PC-3 (cell line): Measurements from ENCODE around the gene UNC119B. TPM values are rescaled to one million over a fixed set of nuclear protein-coding genes. Genes with fewer than 3 reads are reported as not detected.

ENCODE experiments used
- ATAC-seq: fragments of 200-7000 bp; cut with Tn5 transposase; 2 replicates; pipeline ENCODE4 v1.9.1; 2020; ENCODE audit warnings: mild to moderate bottlenecking, moderate library complexity
- BruUV-seq: library from RNA; stranded (reverse); fragments of 400-500 nt; replicated peaks from 2 replicates; lab custom pipeline; 2021; lab: Mats Ljungman, UMichigan
- CTCF ChIA-PET: fragments of 300-600 bp; sonication (Branson Sonifier 250); formaldehyde crosslinking; loops from one replicate; lab custom pipeline; 2022; ENCODE audit warnings: antibody characterized with exemption; lab: Charles Lee
- POLR2A ChIA-PET: fragments of 300-600 bp; sonication (Branson Sonifier 250); formaldehyde crosslinking; loops from one replicate; lab custom pipeline; 2022; ENCODE audit warnings: antibody characterized with exemption; ENCODE audit not compliant: unreplicated experiment; lab: Charles Lee
- DNase-seq: peaks from one replicate; pipeline ENCODE4 v3.0.0-alpha.2; 2015
- H2AFZ ChIP-seq: fragments of 300-600 bp; sonication (generic); 2 replicates; pipeline ENCODE4 v1.6.0; 2016; ENCODE audit warnings: antibody characterized with exemption, low read length
- H3F3A ChIP-seq: fragments of 300-600 bp; sonication (generic); one replicate; pipeline ENCODE4 v1.6.0; 2017; ENCODE audit warnings: antibody characterized with exemption, low read length, control low read depth, mild to moderate bottlenecking; ENCODE audit not compliant: unreplicated experiment
- H3K27ac ChIP-seq: fragments of 300-600 bp; sonication (generic); 2 replicates; pipeline ENCODE4 v1.5.1; 2016; ENCODE audit warnings: mild to moderate bottlenecking, low read length
- H3K27me3 ChIP-seq: fragments of 300-600 bp; sonication (generic); 2 replicates; pipeline ENCODE4 v1.6.1; 2016; ENCODE audit warnings: low read length, mixed read lengths
- H3K36me3 ChIP-seq: fragments of 300-600 bp; sonication (generic); 2 replicates; pipeline ENCODE4 v1.6.1; 2016; ENCODE audit warnings: low read depth, mixed run types, low read length, mixed read lengths
- H3K4me1 ChIP-seq: fragments of 300-600 bp; sonication (generic); 2 replicates; pipeline ENCODE4 v1.5.1; 2016; ENCODE audit warnings: low read length; ENCODE audit not compliant: insufficient read depth
- H3K4me2 ChIP-seq: fragments of 300-600 bp; sonication (generic); 2 replicates; pipeline ENCODE4 v1.6.0; 2016; ENCODE audit warnings: low read length
- H3K4me3 ChIP-seq: fragments of 300-600 bp; sonication (generic); 2 replicates; pipeline ENCODE4 v1.5.1; 2016; ENCODE audit warnings: mild to moderate bottlenecking, low read length, mixed read lengths
- H3K79me2 ChIP-seq: fragments of 300-600 bp; sonication (generic); 2 replicates; pipeline ENCODE4 v1.6.1; 2017; ENCODE audit warnings: low read length, mixed read lengths
- H3K9ac ChIP-seq: fragments of 300-600 bp; sonication (generic); 2 replicates; pipeline ENCODE4 v1.6.0; 2016; ENCODE audit warnings: mild to moderate bottlenecking, low read length
- H3K9me2 ChIP-seq: fragments of 300-600 bp; sonication (generic); replicated peaks from 2 replicates; pipeline ENCODE4 v1.6.1; 2016; ENCODE audit warnings: mixed run types, low read length, mixed read lengths
- H3K9me3 ChIP-seq: fragments of 300-600 bp; sonication (generic); 2 replicates; pipeline ENCODE4 v1.6.1; 2016; ENCODE audit warnings: low read length, mixed read lengths
- H4K20me1 ChIP-seq: fragments of 300-600 bp; sonication (generic); 2 replicates; pipeline ENCODE4 v1.6.1; 2016; ENCODE audit warnings: low read length, mixed read lengths
- EZH2 ChIP-seq: fragments of 300-600 bp; sonication (generic); IDR thresholded peaks from one replicate; pipeline ENCODE4 v1.6.1; 2017; ENCODE audit warnings: antibody characterized with exemption, mild to moderate bottlenecking, low read length; ENCODE audit not compliant: unreplicated experiment
- EZH2phosphoT487 ChIP-seq: fragments of 300-600 bp; sonication (generic); IDR thresholded peaks from 2 replicates; pipeline ENCODE4 v1.6.1; 2018; ENCODE audit warnings: mild to moderate bottlenecking, antibody characterized with exemption, low read length, borderline replicate concordance
- intact Hi-C: fragments of 100-400 bp; cut with micrococcal nuclease; formaldehyde crosslinking; loops from 2 replicates; pipeline ENCODE4 v1.9.0; 2023
- total RNA-seq: library from RNA; depleted of rRNA; stranded (reverse); fragments of >200 nt; gene quantifications from 2 replicates; pipeline ENCODE4 v1.2.3, GENCODE V29; 2014
- TF ChIP-seq, protein P1 (sequence below): fragments of 300-600 bp; sonication (generic); conservative IDR thresholded peaks from 2 replicates; pipeline ENCODE4 v1.5.1; 2017; ENCODE audit warnings: antibody characterized with exemption, low read depth, mild to moderate bottlenecking, low read length

Gene UNC119B
- total RNA-seq, 1 experiment from 2014 or later: 15.9 TPM

DNA sequence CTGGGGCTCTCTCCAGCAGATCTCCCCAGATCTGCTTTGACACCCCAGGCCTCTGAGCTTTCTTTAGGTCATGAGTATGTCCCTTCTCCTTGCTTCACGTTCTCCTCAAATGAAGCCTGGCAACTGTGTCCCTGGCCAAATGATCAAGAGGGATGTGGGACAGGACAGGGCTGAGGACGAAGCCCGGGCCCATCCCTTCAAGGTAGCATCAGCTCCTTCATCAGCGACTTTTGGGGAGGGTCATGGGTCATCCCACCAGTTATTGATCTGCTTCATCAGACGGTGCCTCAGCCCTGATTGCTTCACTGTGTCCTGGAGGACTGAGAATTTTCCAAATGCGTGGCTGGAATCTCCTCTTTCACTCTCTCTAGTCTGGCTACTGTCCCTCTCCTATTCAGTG is 47.7 kb downstream of the UNC119B start:
- no peak overlapping the region for H2AFZ ChIP-seq
- H3K9me3 ChIP-seq: no peaks in the 10 kb centered on the region
- no peaks in the 10 kb centered on the region for H3K79me2 ChIP-seq
- no peaks in the 10 kb centered on the region for H3K27me3 ChIP-seq
- H3F3A ChIP-seq: no peaks in the 10 kb centered on the region
- no peaks in the 10 kb centered on the region for H3K4me1 ChIP-seq
- DNase-seq: no peak
- BruUV-seq: no TSS peak
- ATAC-seq: no peak
- H4K20me1 ChIP-seq: no peaks in the 10 kb centered on the region
- ChIA-PET POLR2A (no interaction called here), CTCF (interaction anchor here (0.6 kb wide), 1 partner anchor 282 kb away, joined by 3 read pairs; no protein-coding TSS in a partner anchor)
- intact Hi-C loops: no loop called here
- H3K4me3 ChIP-seq: no peak overlapping the region
- H3K9me2 ChIP-seq: no peaks in the 10 kb centered on the region
- H3K27ac ChIP-seq: no peak overlapping the region
- H3K4me2 ChIP-seq: no peak overlapping the region
- H3K36me3 ChIP-seq: 0 out of 2 replicates have a peak, but pooled peaks cover 4% of the 10 kb centered on the region
- no peak overlapping the region for H3K9ac ChIP-seq
- no peak for TF ChIP-seq EZH2

DNA sequence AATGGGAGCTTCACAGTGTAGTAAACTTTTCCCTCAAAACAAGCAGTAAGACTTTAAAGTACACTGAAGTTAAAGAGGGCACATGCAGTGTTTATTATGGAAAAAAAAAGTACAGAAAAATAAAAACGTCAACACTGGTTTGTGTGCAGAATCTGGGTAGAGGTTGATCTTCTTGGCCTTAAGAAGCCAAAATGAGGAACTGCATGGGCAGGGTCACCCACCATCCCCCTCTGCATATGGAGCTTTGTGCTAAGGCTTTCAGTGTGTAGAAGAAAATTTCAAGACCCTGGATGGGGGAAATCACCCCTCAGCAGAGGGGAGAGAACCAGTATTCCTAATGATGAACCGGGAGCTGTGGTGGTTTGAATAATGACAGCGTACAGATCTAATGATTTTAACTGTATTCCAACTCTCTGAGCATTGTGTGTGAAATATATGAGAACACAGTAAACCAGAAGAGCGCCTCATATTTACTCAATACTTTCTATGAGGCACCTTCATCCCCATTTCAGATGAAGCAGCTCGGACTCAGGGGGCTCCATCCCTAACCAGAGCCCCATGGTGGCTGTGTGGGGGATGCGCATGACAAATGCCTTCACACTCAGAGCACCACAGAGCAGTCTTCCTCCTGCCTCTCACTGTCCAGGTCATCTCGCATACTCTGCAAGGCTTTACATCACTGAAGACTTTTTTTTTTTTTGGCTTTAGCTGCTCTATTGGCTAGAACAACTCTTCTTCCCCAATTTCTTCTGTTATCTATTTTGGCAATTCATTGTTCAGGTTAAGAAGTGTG is 48.7 kb downstream of the UNC119B start:
- no peaks in the 10 kb centered on the region for H3K9me3 ChIP-seq
- intact Hi-C loops: no loop called here
- POLR2A ChIA-PET: no interaction called here

GRCh38 chr12:120759591-120760348 is 49.5 kb downstream of the UNC119B start:
- Histone ChIP-seq H3K36me3 (peaks cover 15% of the 10 kb centered on the region; the same call in 1 of the 2 replicates), H2AFZ (no peak overlapping the region), H3K4me1 (no peaks in the 10 kb centered on the region), H3F3A (no peaks in the 10 kb centered on the region), H4K20me1 (no peaks in the 10 kb centered on the region), H3K9ac (no peak overlapping the region), H3K27ac (no peak overlapping the region), H3K9me3 (no peaks in the 10 kb centered on the region), H3K4me3 (no peak overlapping the region), H3K9me2 (no peaks in the 10 kb centered on the region), H3K4me2 (no peak overlapping the region), H3K79me2 (no peaks in the 10 kb centered on the region), H3K27me3 (no peaks in the 10 kb centered on the region)
- intact Hi-C loops: no loop called here
- POLR2A ChIA-PET: no interaction called here
- ATAC-seq (no peak), DNase-seq (no peak)
- CTCF ChIA-PET: no interaction called here
- no TSS peak for BruUV-seq
- TF ChIP-seq EZH2phosphoT487: no peak
- TF ChIP-seq, protein P1, sequence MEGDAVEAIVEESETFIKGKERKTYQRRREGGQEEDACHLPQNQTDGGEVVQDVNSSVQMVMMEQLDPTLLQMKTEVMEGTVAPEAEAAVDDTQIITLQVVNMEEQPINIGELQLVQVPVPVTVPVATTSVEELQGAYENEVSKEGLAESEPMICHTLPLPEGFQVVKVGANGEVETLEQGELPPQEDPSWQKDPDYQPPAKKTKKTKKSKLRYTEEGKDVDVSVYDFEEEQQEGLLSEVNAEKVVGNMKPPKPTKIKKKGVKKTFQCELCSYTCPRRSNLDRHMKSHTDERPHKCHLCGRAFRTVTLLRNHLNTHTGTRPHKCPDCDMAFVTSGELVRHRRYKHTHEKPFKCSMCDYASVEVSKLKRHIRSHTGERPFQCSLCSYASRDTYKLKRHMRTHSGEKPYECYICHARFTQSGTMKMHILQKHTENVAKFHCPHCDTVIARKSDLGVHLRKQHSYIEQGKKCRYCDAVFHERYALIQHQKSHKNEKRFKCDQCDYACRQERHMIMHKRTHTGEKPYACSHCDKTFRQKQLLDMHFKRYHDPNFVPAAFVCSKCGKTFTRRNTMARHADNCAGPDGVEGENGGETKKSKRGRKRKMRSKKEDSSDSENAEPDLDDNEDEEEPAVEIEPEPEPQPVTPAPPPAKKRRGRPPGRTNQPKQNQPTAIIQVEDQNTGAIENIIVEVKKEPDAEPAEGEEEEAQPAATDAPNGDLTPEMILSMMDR: no peak
- TF ChIP-seq EZH2: no peak

More for the DNA sequence above, 48.7 kb downstream of the UNC119B start:
- H4K20me1 ChIP-seq: no peaks in the 10 kb centered on the region
- no peaks in the 10 kb centered on the region for H3K79me2 ChIP-seq
- no peaks in the 10 kb centered on the region for H3F3A ChIP-seq
- no peak overlapping the region for H3K4me3 ChIP-seq
- no peak overlapping the region for H2AFZ ChIP-seq
- no peak overlapping the region for H3K27ac ChIP-seq
- DNase-seq: no peak
- CTCF ChIA-PET: no interaction called here
- no peaks in the 10 kb centered on the region for H3K4me1 ChIP-seq
- no peaks in the 10 kb centered on the region for H3K27me3 ChIP-seq
- H3K4me2 ChIP-seq: no peak overlapping the region
- no peaks in the 10 kb centered on the region for H3K9me2 ChIP-seq
- TF ChIP-seq, protein P1: no peak
- TF ChIP-seq EZH2phosphoT487: no peak
- no peak for TF ChIP-seq EZH2
- no TSS peak for BruUV-seq
- 0 out of 2 replicates have a peak, but pooled peaks cover 8% of the 10 kb centered on the region for H3K36me3 ChIP-seq
- no peak overlapping the region for H3K9ac ChIP-seq
- ATAC-seq: no peak
